GM18526 (cell line): ENCODE data around the gene DNAAF9.

Experiments
- POLR2A ChIP-seq: IDR thresholded peaks from 3 replicates; pipeline ENCODE4 v1.6.1; 2011; ENCODE audit not compliant: insufficient read length; ENCODE audit errors: extremely low read depth

The DNAAF9 gene

GRCh38 chr20:3392756-3393155, 14.7 kb downstream of the DNAAF9 start:
- TF ChIP-seq POLR2A, result no peak

- TF ChIP-seq POLR2A, result no peak
Observed at GRCh38 chr20:3390759-3391425, 16.6 kb downstream of the DNAAF9 start.

DNA sequence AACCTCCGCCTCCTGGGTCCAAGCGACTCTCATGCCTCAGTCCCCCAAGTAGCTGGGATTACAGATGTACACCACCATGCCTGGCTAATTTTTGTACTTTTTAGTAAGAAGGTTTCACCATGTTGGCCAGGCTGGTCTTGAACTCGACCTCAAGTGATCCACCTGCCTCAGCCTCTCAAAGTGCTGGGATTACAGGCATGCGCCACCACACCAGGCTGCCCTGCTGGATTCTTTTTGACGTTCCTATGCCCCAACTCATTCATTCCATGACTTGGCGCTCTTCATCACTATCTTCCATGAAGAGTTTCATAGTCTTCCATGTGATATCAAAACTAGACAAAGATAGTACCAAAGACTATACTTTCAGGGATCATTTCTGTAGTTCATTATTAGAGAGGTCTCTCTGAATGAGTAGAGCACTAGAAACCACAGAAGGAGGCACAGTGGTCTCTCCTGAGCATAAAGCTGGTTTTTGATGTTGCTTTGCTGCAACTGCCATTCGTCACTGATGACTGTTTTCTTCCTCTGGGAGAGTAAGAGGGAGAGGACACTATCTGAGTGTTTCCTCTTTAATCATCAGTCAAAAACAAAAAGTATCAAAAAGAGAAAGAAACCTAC, 23.5 kb downstream of the DNAAF9 start:
- no peak for TF ChIP-seq POLR2A

GRCh38 chr20:3382836-3383235, 24.6 kb downstream of the DNAAF9 start:
- TF ChIP-seq POLR2A, result no peak

DNA sequence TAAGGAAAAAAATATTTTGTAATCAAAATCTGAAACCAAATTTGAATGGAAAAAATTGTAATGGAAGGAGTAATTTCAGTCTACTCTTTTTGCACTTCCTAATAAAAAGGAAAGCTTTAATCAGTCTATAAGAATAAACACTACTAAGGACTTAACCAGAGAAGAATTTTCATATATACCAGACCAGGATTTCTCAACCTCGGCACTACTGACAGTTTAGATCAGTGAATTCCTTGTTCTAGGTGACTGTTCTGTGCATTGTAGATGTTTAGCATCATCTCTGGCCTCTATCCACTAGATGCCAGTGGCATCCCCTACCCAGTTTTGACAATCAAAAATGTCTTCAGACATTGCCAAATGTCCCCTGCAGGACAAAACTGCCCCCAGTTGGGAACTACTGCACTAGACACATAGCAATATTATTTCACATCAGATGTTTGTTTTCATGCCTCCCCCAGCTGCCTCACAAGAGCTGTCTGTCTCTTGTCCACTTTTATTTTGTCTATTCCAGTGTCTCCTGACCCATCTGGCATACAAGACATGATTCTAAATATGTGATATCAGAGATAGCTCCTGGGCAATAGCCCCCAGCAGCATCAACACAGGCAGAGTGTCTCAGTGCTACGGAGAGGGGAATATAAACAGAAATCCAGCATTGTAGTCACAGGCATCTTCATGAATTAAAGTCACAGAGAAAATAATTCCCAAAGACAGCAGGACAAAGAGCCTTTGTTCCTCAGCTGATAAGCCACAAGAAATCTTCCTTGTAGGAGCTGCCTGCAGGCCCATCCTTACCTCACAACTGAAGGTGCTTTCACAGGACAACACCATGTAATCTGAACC, 27.0 kb downstream of the DNAAF9 start:
- no peak for TF ChIP-seq POLR2A

GRCh38 chr20:3378138-3378537, 29.3 kb downstream of the DNAAF9 start:
- TF ChIP-seq POLR2A, result no peak

GRCh38 chr20:3377644-3378043, 29.8 kb downstream of the DNAAF9 start:
- no peak for TF ChIP-seq POLR2A

GRCh38 chr20:3374296-3374695, 33.2 kb downstream of the DNAAF9 start:
- no peak for TF ChIP-seq POLR2A

GRCh38 chr20:3371754-3372153, 35.7 kb downstream of the DNAAF9 start:
- no peak for TF ChIP-seq POLR2A

DNA sequence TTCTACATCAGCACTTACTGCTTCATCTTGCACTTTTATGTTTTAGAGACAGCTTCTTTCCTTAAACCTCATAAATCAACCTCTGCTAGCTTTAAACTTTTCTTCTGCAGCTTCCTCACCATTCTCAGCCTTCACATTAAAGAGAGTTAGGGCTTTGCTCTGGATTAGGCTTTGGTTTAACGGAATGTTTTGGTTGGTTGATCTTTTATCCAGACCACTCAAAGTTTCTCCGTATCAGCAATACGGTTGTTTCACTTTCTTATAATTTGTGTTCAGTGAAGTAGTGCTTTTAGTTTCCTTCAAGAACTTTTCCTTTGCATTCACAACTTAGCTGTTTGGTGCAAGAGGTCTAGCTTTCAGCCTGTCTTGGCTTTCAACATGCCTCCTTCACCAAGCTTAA, 40.4 kb downstream of the DNAAF9 start:
- TF ChIP-seq POLR2A, result no peak

DNA sequence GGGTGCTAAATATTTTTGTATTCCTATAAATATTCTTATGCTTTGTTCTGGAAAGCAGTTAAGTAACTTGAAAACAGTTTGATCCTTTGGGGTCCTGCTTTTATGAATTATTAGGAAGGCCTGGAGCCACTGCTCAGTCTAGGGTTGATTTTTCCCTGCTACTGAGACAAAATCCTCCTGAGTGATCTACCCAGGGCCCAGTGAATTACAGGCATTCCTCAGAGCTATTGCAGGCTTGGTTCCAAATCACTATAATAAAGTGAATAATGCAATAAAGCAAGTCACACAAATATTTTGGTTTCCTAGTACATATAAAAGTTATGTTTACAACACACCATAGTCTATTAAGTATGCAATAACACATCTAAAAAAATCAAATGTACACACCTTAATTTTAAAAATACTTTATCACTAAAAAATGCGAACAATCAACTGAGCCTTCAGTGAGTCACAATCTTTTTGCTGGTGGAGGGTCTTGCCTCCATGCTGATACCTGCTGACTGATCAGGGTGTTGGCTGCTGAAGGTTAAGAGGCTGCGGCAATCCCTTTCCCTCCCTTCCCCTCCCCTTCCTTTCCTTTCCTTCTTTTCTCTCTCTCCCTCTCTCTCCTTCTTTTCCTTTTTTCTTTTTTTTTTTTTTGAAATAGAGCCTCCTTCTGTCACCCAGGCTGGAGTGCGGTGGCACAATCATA, 43.0 kb downstream of the DNAAF9 start:
- no peak for TF ChIP-seq POLR2A

DNA sequence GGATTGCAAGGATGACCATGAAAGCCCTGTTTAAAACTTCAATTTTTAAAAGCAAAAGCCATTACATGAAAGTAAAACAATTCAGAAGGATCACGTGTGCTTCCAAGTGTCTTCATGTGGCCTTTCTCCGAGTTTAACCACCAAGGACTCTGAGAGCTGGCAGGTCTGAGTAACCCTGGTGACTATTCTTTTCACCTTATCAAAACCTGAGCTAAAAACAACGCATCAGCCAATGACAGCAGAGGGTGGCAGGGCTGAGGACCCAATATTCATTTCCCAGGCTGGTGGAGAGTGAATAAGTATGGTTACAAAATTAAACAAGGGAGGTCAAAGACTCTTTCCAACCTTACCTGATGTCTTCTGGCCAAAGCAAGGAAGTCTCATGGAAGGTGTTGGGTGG, 46.7 kb downstream of the DNAAF9 start:
- no peak for TF ChIP-seq POLR2A

GRCh38 chr20:3358676-3359340, 48.7 kb downstream of the DNAAF9 start:
- TF ChIP-seq POLR2A, result no peak
